NCI-H748 (cell line): Measurements from ENCODE around the gene COPS3.

Experiments
- DNase-seq: peaks from one replicate; lab custom pipeline; 2025; ENCODE audit not compliant: unreplicated experiment; lab: John Stamatoyannopoulos, UW

Gene COPS3

DNA sequence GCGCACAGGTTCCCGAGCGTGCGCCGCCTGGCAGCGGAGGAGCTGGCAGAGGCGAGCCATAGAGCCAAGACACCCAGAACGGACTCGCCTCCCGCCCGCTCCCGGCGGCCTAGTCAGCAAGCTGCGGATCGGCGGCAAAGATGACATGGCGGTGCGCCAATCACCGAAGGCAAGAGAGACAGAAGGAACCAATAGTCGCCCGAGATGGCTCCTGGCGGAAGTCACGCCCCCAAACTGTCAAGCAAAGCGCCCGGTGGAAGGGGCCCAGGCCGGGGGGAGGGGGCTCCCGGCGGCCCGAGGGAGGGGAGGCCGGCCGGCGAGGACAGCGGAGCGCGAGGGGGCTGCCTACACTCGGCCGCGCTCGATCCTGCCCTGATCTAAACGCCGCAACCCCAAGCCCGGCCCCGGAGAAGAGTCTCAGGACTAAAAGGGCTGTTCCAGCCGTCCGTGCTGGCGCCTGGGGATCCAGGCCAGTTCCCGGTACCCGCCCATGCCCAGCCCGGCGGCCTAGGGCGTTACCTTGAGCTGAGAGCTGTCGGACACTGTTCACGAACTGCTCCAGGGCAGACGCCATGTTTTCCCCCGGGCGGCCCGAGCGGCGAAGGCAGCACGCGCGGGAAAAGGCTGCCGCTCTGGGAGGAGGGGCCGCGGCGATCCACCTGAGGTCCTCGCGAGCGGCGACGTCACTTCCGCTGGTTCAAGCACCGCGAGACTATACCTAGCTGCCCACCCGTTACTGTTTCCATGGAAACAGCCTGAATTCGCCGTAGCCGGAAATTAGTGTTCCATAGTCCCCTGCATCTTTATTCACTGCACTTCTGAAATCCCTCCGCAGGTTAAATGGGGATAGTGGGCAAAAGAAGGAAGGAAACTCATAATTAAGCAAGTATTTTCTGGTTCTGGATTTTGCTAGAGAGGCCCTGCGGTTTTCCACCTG, at the start of gene COPS3:
TSS of gene COPS3 (minus strand) at position 634 of the 937 bp plus-strand sequence. CDS start at position 574, 60 bp downstream.
- DNase-seq, result peak; percentile 100

DNA sequence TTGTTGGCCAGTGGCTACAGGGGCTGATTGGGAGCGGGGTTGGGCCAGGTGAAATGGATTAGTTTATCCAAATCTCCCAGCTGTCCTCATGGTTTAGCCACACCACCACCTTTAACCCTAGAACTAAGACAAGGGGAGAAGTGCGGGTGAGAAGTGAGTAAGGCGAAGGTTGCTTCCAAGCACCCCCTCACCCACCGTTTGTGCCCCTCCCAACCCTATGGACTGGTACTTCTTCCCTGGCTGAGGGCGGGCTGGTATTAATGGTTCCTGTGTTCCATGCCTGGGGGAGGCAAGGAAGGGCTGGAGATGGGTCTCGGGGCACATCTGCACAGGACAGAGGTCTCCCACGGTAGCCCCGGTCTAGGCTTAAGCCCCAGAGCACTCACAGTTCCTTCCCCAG, 47.2 kb upstream of the COPS3 start:
- DNase-seq, result no peak

DNA sequence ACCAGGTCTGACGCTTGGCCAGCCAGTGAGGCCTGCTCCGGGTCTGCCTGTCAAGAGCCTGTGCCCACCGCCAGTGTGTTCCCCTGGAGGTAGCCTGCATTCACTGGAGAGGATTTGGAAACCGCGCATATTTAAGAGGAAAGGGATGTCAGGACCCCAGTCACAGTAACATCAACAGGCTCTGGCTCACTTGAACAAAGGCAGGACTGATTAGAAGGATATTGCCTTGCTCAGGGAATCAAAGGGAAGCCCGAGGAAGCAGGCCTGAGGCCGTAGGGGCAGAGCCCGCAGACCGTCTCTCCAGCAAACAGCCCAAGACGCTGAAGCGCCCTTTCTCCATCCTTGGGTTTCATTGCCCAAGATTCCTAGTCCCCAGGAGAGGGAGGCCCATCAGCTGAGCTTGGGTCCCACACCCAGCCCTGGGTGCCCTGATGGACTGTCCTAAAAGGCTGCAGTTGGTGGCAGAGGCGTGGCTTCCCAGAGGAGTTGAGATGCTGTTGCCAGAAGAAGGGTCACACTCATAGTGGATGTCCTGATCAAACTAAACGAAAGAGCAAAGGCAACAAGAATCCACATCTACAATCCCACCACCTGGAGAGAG, 45.3 kb upstream of the COPS3 start:
- DNase-seq, result no peak

DNA sequence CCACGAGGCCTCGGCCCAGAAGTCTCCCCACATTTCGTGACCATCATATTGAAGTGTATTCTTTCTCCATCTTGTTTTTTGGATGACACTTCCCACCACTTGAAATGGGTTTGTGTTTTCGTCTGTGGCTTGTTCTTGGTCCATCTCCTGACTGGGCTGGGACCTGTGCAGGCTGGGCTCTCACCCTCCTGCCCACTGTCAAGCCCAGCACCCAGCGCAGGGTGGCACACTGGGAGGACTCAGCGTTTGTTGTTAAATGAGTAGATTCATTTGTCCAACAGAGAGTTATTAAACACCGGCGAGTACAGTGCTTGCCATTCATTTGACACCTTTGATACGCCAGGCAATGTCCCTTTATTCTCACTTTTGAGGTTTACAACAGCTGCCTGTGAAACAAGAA, 44.8 kb upstream of the COPS3 start:
- no peak for DNase-seq

DNA sequence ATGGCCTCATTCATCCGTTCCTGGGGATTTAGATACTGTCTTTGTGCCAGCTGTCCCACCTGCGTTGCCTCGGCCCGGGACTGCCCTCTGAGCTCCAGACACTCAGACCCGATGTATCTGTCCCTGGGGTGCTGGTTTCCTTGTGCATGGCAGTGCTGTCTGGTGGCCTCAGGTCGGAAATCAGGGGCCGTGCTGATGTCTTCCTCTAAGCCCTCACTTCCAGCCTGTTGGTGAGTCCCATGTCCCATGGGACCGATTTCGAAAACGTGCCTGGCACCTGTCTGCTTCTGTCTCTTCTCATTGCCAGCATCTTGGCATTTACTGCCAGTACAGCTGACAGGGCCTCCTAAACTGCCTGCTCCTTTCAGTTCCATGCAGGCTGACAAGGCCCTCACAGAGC, 44.2 kb upstream of the COPS3 start:
- no peak for DNase-seq

DNA sequence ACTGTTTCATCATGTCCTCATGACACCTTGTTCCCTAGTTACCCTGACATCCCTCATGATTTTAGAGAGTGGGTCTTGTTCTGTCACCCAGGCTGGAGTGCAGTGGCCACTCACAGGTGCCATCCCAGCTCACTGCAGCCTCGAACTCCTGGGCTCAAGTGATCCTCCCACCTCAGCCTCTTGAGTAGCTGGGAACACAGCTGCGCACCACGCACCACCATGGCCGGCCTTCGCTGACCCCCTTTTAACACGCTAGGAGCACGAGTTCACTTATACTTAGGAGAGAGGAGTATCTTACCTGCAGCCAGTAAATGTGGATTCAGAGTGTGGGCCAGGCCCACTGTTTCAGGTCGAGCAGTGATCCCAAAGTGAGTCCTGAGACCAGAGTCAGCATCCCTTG, 43.6 kb upstream of the COPS3 start:
- DNase-seq, result no peak

DNA sequence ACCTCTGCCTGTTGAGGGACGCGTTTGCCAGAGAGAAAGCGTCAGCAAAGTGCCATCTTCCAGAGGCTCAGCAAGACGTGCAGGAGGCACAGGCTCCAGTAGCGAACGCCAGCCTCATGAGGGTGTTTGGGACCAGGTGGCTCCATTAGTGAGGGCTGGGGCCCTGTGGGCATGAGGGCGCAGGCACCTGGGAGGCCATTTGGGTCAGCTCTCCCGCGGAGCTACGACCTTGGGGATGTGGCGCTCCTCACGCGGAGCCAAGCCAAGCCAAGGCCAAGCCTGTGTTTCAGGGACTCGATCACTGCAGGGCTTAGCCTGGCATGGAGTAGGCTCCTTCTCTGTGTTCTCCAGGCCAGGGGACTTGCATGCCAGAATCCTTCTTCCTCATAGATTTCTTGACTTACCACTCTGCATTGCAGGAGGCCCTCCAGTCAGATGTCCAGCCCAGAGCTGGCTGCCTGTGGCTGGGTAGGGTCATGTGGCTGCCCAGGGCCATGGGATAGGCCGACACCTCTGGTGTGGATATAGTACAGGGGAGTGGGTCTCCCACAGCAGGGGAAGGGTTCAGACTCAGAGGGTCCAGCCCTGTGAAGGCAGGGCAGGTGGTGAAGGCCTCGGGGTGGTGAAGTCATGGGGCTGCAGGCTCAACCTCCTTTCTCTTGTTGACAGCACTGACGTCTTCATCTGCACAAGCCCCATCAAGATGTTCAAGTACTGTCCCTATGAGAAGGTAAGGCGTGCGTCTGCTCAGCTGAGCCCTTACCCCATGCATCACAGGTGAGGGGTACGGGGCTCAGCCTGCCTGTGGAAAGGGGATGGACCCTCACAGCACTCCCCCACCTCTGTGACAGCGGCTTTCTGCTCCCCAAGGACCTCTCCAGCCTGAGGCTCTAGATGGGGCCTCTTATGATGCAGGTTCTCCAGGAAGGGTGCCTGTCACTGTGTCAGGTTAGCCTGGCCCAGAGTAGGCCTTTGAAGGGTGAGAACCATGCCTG, 41.8 kb upstream of the COPS3 start:
- no peak for DNase-seq

DNA sequence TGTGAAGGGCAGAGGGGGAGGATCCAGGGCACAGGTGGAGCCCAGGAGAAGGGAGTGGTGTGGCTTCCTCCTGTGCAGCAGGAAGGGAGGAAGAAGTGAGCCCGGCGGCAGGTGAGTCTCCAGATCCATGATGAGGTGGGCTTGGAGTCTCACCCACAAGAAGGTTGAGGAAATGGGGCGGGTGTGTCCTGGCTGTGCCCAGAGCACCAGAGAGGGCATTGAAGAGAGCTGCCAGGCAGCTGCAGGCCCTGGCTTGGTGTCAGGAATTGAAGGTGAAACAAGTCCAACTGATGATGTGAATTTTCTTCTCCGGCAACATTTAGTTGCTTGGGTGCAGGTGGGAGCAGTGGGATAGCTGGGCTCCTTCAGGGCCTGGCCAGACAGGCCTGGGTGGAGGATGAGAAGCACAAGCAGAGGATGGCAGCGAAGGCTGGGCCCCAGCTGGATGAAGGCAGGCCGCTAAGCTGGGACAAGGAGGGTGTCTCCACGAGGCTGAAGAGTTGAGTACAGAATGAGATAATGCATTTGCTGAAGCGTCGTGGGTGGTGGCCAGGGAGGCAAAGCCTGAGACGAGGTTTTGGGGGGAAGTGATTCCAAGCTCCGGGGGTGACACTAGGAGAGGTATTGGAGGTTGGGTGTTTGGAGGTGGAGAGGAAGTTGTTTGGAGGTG, 40.4 kb upstream of the COPS3 start:
- no peak for DNase-seq

DNA sequence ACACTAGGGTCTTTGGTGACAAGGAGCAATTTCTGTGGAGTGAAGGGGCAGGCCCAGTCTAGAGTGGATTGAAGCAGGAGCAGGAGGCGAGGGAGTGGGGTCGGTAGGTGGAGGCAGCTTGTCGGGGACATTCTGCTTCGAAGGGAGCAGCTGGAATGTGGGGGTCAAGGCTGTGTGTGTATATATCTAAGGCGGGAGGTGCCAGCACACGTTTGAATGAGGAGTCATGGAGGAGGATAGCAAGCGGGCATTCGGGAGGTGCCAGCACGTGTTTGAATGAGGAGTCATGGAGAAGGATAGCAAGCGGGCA, 39.8 kb upstream of the COPS3 start:
- no peak for DNase-seq

DNA sequence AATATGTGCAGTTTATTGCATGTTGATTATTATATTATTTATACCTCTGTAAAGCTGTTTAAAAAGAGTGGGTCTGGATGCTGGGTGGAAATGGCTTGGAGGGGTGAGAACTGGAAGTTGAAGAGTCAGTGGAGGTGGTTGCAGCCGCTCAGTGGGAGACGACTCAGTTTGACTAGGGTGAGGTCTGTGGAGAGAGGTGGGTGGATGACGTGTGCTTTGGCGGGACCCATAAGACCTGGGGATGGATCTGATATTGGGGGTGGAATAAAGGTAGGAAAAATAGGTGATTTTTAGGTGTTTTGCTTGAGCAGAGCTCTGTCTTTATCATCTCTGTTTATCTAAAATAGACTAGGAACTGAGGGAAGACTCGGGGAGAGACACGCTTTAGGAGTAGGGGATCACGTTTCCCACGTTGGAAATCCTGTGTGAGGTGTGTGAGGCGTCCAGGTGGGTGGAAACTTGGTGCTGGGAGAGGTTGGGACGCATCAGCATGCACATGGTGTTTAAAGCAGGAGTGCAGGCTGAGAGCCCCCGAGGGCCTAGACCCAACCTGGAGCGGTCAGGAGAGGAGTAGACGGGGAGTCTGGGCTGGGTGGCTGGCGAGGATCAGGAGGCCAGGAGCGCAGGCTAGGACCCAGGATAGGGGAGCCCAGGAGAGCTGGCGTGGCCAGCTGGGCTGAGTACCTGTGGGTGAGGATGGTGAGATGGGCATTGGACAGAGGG, 39.3 kb upstream of the COPS3 start:
- DNase-seq, result no peak

DNA sequence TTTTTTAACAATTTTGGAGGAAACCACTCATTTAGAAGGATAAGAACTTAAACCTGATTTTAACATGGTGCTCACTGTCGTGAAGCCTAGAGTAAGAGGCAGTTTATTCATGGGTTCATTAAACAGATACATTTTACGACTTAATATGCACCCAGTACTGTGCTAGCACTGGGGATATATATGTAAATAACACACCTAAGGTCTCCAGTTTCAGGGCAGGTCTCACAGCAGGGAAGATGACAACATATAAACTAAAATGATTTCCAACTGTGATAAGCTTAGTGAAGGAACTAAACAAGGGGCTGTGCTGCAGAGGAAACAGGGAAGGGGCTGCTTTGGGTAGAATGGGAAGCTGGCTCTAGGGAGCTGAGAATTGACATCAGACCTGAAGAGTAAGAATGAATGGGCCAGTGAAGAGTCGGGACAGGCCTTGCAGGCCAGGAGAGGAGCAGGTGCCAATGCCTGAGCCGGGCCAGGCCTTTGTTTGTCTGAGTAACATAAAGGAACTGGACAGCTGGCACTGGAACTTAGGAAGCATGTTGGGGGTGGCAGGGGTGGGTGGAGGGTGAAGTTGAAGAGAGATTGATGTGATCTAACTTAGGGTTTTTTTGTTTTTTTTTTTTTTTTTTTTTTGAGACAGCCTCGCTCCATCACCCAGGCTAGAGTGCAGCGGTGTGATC, 34.2 kb upstream of the COPS3 start:
- DNase-seq, result peak; percentile 38

DNA sequence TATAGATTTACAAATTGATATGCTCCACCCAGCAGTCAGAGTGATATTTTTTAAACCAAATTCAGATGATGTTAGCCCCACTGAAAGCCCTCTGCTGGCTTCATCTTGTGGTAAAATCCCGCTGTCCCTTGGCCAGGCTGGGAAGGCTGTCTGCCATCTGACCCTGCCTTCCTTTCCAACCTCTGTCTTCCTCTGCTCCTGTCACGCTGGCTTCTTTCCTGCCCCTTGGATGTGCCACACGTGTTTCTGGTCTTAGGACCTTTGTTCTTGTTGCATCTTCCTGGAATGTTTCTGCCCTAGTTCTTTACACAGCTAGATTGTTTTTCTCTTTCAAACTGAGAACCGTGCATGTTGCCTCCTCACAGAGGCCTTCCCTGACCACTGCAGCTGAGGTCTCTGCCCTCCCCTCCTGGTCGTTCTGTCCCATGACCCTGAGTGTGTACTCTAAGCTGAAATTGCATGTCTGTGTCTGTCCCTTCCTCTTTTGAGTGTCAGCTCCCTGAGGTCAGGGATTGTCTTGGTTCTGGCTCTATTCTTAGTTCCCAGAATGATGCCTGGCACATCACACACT, 33.5 kb upstream of the COPS3 start:
- no peak for DNase-seq

DNA sequence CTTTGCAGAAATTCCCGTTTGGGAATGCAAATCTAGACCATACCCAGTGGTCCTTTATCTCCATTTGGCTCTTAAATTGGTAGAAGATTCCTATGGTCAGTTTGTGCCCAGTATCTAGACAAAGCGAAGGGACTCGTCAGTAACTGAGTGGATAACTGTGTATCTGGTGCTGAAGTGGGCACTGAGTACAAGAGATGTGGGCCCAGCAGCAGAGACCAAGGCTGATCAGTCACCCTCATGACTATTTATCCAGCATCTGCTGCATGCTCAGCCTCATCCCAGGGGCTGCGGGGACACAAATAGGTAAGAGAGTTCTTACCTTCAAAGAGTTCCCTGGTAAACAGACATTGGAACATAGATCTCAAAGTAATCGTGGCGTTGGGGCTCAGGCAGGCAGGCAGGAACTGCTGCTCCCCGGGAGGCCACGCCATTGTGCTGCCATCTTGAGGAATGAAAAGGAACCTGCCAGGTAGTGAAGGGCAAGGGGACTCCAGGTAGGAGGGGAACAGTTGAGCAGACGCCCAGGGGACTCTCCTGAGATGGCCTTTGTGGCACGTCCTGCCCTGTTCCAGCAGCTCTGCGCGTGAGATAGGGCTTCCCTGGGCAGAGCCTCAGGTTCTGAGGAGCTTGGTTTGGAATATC, 32.4 kb upstream of the COPS3 start:
- DNase-seq, result peak; percentile 64

DNA sequence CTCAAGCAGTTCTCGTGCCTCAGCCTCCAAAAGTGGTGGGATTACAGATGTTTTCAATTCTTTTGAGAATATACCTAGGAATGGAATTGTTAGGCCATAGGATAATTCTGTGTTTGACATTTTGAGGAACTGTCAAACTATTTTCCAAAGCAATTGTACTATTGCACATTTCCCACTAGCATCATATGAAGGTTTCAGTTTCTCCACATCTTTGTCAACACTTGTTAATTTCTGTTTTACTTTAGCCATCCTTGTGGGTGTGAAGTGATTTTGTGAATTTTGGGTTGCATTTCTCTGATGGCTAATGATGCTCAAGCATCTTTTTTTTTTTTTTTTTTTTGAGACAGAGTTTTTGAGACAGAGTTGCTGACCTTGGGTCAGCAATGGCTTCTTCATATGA, 28.3 kb upstream of the COPS3 start:
- DNase-seq, result no peak

DNA sequence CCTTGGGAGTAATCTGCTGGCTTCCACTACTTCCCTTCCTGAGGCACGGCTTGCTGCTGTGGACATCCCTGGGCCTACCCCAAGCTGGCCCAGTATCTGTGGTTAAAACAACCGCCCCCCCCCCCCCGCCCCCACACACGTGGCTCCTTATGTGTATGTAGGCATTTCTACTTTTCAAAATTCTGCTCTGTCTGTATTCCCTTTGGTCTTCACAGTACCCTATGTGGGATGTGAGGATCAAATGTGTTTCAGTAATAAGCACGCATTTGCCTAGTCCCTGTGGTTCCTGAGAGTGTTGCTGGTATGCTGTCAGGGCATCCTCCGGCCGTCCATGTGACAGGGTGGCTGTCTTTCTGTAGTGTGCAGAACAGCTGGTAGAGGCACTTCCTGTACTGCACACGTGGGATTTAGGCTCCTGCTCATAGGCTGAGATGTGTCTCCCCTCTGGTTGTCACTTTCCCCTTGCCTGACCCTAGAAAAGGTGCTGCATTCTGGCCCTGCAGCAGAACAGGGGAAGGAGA, 24.3 kb upstream of the COPS3 start:
- peak; percentile 32 for DNase-seq

DNA sequence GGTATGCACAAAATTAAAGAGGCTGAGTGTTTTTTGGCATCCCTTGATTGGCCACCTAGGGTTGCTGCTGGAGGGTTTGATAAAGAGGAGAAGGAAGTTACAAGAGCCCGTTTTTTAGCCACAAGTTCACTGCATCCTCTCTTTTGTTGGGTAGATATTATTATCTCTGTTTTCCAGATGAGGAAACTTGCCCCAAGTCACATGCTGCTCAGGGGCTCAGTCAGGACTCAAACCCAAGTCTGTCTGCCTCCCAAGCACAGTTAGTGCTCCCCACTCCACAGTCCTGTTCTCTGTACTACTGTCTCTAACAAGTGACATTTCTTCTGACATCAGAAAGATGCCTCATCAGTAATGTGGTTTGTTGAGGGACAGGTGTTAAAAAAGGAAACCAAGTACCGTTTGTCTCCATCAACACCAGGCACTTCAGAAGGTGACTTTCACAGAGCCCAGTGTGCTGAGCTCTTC, 23.5 kb upstream of the COPS3 start:
- DNase-seq, result no peak

DNA sequence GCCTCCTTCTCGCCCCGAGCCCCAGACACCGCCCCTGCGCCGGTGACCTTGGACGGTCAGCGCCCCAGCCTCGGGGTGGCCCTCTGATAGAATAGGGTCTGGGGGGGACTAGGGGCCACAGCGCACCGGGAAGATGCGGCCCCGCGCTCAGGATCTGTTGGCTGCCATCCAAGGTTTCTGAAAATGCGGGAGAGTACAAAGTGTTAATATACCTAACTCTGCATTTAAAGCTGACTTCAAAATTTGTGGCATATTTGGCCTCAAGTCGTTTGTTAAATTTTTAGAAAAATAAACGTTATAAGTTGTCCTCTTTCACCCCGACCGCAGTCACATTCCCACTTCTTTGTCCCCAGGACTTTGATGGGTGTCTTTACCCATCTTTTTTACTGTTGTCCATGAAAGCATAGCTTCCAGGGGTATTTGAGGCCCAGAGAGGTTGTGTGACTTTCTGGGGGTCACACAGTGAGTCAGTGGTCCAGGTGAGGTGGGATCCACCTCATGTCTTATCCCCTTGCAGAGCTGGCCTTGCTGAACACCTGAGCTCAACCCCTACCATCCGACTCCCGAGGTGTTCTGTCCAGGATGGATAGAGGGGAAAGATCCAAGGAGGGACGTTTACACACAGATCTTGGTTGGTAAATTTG, 22.9 kb upstream of the COPS3 start:
- no peak for DNase-seq
